GM12878 (cell line): ENCODE measurements around the gene PTK6. TPM values are rescaled to one million over a fixed set of nuclear protein-coding genes. Genes with fewer than 3 reads are reported as not detected.

Experiments used
- ATAC-seq: fragments of 200-7000 bp; cut with Tn5 transposase; 3 replicates; pipeline ENCODE4 v1.9.1; 2020; ENCODE audit warnings: mild to moderate bottlenecking, moderate library complexity
- BruUV-seq: library from RNA; stranded (reverse); fragments of 400-500 nt; replicated peaks from 2 replicates; lab custom pipeline; 2021; lab: Mats Ljungman, UMichigan
- CTCF ChIA-PET: fragments of 300-600 bp; sonication (Branson Sonifier 250); formaldehyde crosslinking; extraction: SDS; loops from one replicate; lab custom pipeline; 2021; ENCODE audit warnings: inconsistent platforms; lab: Yijun Ruan, JAX
- POLR2A ChIA-PET: fragments of 350-600 bp; formaldehyde crosslinking; extraction: SDS; loops from one replicate; lab custom pipeline; 2021; ENCODE audit warnings: inconsistent platforms; lab: Charles Lee
- RAD21 ChIA-PET: fragments of 300-600 bp; sonication (Branson Sonifier 250); formaldehyde crosslinking; loops from one replicate; lab custom pipeline; 2023; ENCODE audit warnings: antibody characterized with exemption; ENCODE audit not compliant: unreplicated experiment; lab: Charles Lee
- SMC1A ChIA-PET: fragments of 300-600 bp; sonication (Branson Sonifier 250); formaldehyde crosslinking; loops from one replicate; lab custom pipeline; 2023; ENCODE audit not compliant: unreplicated experiment, uncharacterized antibody; lab: Charles Lee
- DNase-seq: peaks from one replicate; pipeline ENCODE4 v3.0.0-alpha.2; 2011; ENCODE audit warnings: low read depth, low spot score
- FAIRE-seq: peaks from 3 replicates; lab custom pipeline; 2011; peaks lifted over from hg19 to GRCh38; lab: Jason Lieb, UNC
- H2AFZ ChIP-seq: 2 replicates; pipeline ENCODE4 v1.6.0; 2011; ENCODE audit warnings: low read depth, low read length, control low read depth; ENCODE audit not compliant: control insufficient read depth
- H3K27ac ChIP-seq: 2 replicates; pipeline ENCODE4 v1.5.1; 2011; ENCODE audit warnings: control low read depth; ENCODE audit not compliant: control insufficient read depth, insufficient read depth
- H3K27me3 ChIP-seq, 2 experiments: replicated peaks in 1 of 2; 2 replicates each; pipeline versions ENCODE4 v1.6.0 to v1.6.1; 2011; ENCODE audit warnings: low read length in 1 of 2; ENCODE audit not compliant: control insufficient read depth in 2 of 2, insufficient read depth in 2 of 2
- H3K36me3 ChIP-seq, 2 experiments: 2 replicates each; pipeline ENCODE4 v1.5.1; 2011; ENCODE audit warnings: low read length in 1 of 2; ENCODE audit not compliant: control insufficient read depth in 2 of 2, insufficient read depth in 2 of 2
- H3K4me1 ChIP-seq: 2 replicates; pipeline ENCODE4 v1.6.1; 2011; ENCODE audit warnings: mild to moderate bottlenecking, low read length, moderate library complexity, mixed read lengths; ENCODE audit not compliant: control insufficient read depth, insufficient read depth
- H3K4me2 ChIP-seq: 2 replicates; pipeline ENCODE4 v1.6.0; 2011; ENCODE audit warnings: control low read depth; ENCODE audit not compliant: control insufficient read depth, insufficient read depth
- H3K4me3 ChIP-seq: fragments of 200-600 bp; sonication (generic); 2 replicates; pipeline ENCODE4 v1.5.1; 2016
- H3K79me2 ChIP-seq: 2 replicates; pipeline ENCODE4 v1.6.0; 2011; ENCODE audit warnings: low read length; ENCODE audit not compliant: control insufficient read depth, insufficient read depth
- H3K9ac ChIP-seq: 2 replicates; pipeline ENCODE4 v1.8.0; 2011; ENCODE audit warnings: low read length, control low read depth, mixed read lengths; ENCODE audit not compliant: control insufficient read depth, insufficient read depth
- H3K9me3 ChIP-seq: replicated peaks from 3 replicates; pipeline ENCODE4 v1.5.1; 2011; ENCODE audit warnings: mild to moderate bottlenecking, low read length; ENCODE audit not compliant: control insufficient read depth, insufficient read depth
- H4K20me1 ChIP-seq: 2 replicates; pipeline ENCODE4 v1.6.0; 2011; ENCODE audit not compliant: control insufficient read depth, insufficient read depth
- BRCA1 ChIP-seq: IDR thresholded peaks from 2 replicates; pipeline ENCODE4 v1.6.1; 2011; ENCODE audit warnings: low read depth, low read length, improper control_type of control experiment
- RAD51 ChIP-seq: fragments of 450-650 bp; IDR thresholded peaks from 2 replicates; pipeline ENCODE4 v1.6.1; 2016; ENCODE audit warnings: moderate library complexity, mild to moderate bottlenecking, inconsistent platforms
- RUNX3 ChIP-seq: IDR thresholded peaks from 2 replicates; pipeline ENCODE4 v1.6.1; 2012; ENCODE audit warnings: low read length, inconsistent platforms
- USF1 ChIP-seq: IDR thresholded peaks from 2 replicates; pipeline ENCODE4 v1.6.1; 2011; ENCODE audit warnings: borderline replicate concordance, low read depth, mild to moderate bottlenecking, moderate library complexity, mixed read lengths, low read length; ENCODE audit not compliant: insufficient read depth; ENCODE audit errors: extremely low read length
- ZNF384 ChIP-seq: IDR thresholded peaks from 2 replicates; pipeline ENCODE4 v1.6.1; 2012; ENCODE audit warnings: low read depth, mild to moderate bottlenecking, low read length, improper control_type of control experiment, borderline replicate concordance
- WGBS: methylation state at CpG from one replicate; pipeline ENCODE4 v1.1.6; 2016; ENCODE audit warnings: low lambda C conversion rate; ENCODE audit not compliant: insufficient replicate concordance, insufficient coverage; ENCODE audit errors: missing lambda C conversion rate; 5-methylcytosine and 5-hydroxymethylcytosine counted together
- in situ Hi-C: fragments of 300-500 bp; cut with MboI; formaldehyde crosslinking; loops from 9 replicates; pipeline ENCODE4 v1.14.3; 2018; ENCODE audit warnings: mixed read lengths
- intact Hi-C: fragments of 100-400 bp; cut with micrococcal nuclease; formaldehyde crosslinking; loops from one replicate; pipeline ENCODE4 v1.14.2; 2022; ENCODE audit not compliant: unreplicated experiment
- polyA plus RNA-seq, 11 experiments: library from polyadenylated mRNA; depleted of rRNA in 4 of 11; unstranded in 6 of 11; stranded (reverse) in 5 of 11; fragments of >200 nt; fragmentation: Nextera tagmentation in 4 of 11; fragmentation: Illumina TruSeq in 1 of 11; extraction: Ambion mirVana in 4 of 11; extraction: Trizol in 1 of 11; gene quantifications; 1 replicate in 1 of 11; 2 replicates in 10 of 11; pipeline versions ENCODE4 v1.2.1 to v1.2.3, GENCODE V29; 2011 to 2016; ENCODE audit warnings: inconsistent platforms in 2 of 11, missing spikeins in 2 of 11, low read depth in 1 of 11
- total RNA-seq, 4 experiments: library from RNA; depleted of rRNA in 3 of 4; stranded (reverse); fragments of >200 nt in 3 of 4; fragmentation: Illumina TruSeq in 1 of 4; extraction: Trizol in 1 of 4; gene quantifications; 2 replicates each; pipeline versions ENCODE4 v1.2.1 to v1.2.3, GENCODE V29; 2013 to 2021
- TF ChIP-seq, protein P1 (sequence below): fragments of 450-650 bp; IDR thresholded peaks from 2 replicates; pipeline ENCODE4 v1.6.1; 2017; ENCODE audit warnings: borderline replicate concordance
- TF ChIP-seq, protein P2 (sequence below): fragments of 450-650 bp; formaldehyde crosslinking; IDR thresholded peaks from 2 replicates; pipeline ENCODE4 v1.4.0; 2022; ENCODE audit warnings: mild to moderate bottlenecking, moderate library complexity

Gene PTK6
- total and polyA plus RNA-seq, 10 of the 15 experiments (the other 5 are each of a cell fraction or from before 2014, with no cell fraction given): 0.02 to 0.21 (median 0.09) TPM; not detected in 3

GRCh38 chr20:63500902-63501817 is 36.0 kb downstream of the PTK6 start (continued):
- TF ChIP-seq RAD51 (no peak), RUNX3 (no peak)

- H3K27ac ChIP-seq: no peak overlapping the region
- no peaks in the 10 kb centered on the region for H3K36me3 ChIP-seq
- H3K9me3 ChIP-seq: no peaks in the 10 kb centered on the region; the same call in 2 of the 3 replicates
- H3K9ac ChIP-seq: no peak overlapping the region
- peaks cover 1 to 4% of the 10 kb centered on the region in 2 experiments; a peak in 3 of 4 replicates for H3K27me3 ChIP-seq
- ATAC-seq: no peak
- H4K20me1 ChIP-seq: no peaks in the 10 kb centered on the region
- RAD21 ChIA-PET: interaction anchor here (0.6 kb wide), 1 partner anchor 406 kb away, joined by 3 read pairs; no protein-coding TSS in a partner anchor
- SMC1A ChIA-PET: no interaction called here
- intact Hi-C loops (no loop called here), in situ Hi-C loops (no loop called here)
- no peaks in the 10 kb centered on the region for H3K4me1 ChIP-seq
- POLR2A ChIA-PET: no interaction called here
- no peak for DNase-seq
- CTCF ChIA-PET: no interaction called here
- WGBS: 59% methylated on average over 20 of the region's 24 CpGs
- FAIRE-seq: no peak
- H2AFZ ChIP-seq: no peak overlapping the region
- H3K4me2 ChIP-seq: no peak overlapping the region
- H3K4me3 ChIP-seq: no peak overlapping the region
- no peaks in the 10 kb centered on the region for H3K79me2 ChIP-seq
- TF ChIP-seq USF1 (no peak), BRCA1 (no peak), ZNF384 (no peak)
- TF ChIP-seq, protein P1, sequence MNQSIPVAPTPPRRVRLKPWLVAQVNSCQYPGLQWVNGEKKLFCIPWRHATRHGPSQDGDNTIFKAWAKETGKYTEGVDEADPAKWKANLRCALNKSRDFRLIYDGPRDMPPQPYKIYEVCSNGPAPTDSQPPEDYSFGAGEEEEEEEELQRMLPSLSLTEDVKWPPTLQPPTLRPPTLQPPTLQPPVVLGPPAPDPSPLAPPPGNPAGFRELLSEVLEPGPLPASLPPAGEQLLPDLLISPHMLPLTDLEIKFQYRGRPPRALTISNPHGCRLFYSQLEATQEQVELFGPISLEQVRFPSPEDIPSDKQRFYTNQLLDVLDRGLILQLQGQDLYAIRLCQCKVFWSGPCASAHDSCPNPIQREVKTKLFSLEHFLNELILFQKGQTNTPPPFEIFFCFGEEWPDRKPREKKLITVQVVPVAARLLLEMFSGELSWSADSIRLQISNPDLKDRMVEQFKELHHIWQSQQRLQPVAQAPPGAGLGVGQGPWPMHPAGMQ: no peak
- TF ChIP-seq, protein P2, sequence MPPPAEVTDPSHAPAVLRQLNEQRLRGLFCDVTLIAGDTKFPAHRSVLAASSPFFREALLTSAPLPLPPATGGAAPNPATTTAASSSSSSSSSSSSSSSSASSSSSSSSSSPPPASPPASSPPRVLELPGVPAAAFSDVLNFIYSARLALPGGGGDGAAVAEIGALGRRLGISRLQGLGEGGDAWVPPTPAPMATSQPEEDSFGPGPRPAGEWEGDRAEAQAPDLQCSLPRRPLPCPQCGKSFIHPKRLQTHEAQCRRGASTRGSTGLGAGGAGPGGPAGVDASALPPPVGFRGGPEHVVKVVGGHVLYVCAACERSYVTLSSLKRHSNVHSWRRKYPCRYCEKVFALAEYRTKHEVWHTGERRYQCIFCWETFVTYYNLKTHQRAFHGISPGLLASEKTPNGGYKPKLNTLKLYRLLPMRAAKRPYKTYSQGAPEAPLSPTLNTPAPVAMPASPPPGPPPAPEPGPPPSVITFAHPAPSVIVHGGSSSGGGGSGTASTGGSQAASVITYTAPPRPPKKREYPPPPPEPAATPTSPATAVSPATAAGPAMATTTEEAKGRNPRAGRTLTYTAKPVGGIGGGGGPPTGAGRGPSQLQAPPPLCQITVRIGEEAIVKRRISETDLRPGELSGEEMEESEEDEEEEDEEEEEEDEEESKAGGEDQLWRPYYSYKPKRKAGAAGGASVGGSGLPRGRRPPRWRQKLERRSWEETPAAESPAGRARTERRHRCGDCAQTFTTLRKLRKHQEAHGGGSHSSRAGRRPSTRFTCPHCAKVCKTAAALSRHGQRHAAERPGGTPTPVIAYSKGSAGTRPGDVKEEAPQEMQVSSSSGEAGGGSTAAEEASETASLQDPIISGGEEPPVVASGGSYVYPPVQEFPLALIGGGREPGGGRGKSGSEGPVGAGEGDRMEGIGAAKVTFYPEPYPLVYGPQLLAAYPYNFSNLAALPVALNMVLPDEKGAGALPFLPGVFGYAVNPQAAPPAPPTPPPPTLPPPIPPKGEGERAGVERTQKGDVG (CRISPR knock-in tag): no peak
- BruUV-seq: no TSS peak
These were observed 36.9 kb downstream of the PTK6 start for GRCh38 chr20:63500151-63500901.
